HG02870 (cell line): ENCODE data around the gene IL22.

ENCODE experiments used
- ATAC-seq: cut with Tn5 transposase; IDR thresholded peaks from one replicate; pipeline ENCODE4 v1.9.1; 2021; ENCODE audit warnings: mild to moderate bottlenecking, moderate library complexity; ENCODE audit not compliant: unreplicated experiment

The IL22 gene

DNA sequence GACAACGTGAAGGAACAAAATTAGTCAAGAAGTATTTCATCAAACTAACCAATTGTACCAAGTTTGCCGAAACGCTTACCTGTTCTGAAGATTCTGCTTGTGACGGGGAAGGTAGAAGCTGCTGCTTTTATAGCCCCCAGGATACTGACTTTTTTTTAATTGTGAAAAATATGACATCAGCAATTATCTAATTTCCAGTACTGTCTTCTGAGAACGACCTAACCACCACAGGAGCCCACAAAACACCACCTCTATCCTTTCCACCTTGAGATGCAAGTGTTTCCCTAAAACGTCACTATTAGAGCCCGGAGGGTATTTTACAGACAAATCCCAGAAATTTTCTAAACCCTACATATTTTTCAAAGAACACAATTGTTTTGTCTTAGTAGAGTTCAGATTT lies at the start of gene IL22:
IL22 (minus strand) TSS at position 101 of the 400 bp plus-strand sequence. CDS start 156 bp downstream, outside the sequence.
- no peak for ATAC-seq

DNA sequence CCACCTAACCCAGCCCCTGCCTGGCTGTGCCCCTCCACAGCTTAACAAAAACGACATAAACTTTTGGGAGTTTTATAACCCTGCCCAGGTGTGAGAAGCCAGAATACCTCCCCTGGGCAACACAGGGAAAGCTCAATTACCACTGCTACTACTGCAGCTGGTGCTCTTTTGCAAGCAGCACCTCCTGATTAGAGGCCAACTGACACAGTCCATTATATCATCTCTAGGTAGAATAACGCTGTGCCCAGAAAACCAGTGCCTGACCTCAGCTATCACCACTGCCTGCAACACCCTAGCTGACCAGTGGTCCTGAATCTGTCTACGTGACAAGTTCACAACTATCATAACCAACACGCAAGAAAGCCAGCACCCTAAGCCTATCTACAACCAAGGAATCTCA lies 44.5 kb upstream of the IL22 start:
- ATAC-seq = no peak

- ATAC-seq = no peak
Measured at GRCh38 chr12:68294251-68294650, 40.8 kb upstream of the IL22 start.

- ATAC-seq = no peak
Measured at GRCh38 chr12:68293347-68293746, 39.9 kb upstream of the IL22 start.

DNA sequence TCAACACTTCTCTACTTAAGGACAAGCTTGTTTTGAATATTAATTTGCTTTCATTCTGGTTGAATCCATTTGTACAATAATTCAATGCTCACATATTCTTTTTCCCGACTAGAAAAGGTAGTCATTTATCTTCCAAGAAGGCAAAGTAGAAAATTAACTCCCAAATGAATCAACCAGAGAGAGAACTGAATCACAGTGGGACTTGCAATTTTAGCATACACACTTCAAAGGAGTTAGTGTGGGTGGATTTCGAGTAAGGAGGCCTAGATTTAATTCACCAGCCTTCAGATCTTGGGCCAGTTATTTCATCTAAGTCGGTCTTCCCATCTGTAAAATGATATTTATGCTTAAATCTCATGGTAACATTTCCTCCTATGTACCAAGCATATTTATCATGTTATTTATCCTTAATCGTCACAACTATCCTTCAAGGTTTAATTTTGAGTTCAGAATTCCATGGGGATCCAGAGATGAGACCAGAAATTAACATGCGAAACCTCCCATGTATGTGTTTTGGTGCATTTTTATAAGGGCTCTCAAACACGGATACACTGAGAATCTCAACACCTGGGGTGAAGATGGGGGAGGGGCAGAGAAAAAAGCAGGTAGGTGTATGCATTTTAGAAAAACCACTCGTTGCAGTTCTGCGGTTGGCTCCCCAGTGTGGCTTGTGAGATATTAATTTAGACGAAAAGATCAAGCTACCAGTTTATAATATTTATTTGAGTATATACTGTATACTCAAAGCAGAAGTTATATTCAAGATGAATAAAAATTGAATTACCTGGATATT lies 38.9 kb upstream of the IL22 start:
- no peak for ATAC-seq

DNA sequence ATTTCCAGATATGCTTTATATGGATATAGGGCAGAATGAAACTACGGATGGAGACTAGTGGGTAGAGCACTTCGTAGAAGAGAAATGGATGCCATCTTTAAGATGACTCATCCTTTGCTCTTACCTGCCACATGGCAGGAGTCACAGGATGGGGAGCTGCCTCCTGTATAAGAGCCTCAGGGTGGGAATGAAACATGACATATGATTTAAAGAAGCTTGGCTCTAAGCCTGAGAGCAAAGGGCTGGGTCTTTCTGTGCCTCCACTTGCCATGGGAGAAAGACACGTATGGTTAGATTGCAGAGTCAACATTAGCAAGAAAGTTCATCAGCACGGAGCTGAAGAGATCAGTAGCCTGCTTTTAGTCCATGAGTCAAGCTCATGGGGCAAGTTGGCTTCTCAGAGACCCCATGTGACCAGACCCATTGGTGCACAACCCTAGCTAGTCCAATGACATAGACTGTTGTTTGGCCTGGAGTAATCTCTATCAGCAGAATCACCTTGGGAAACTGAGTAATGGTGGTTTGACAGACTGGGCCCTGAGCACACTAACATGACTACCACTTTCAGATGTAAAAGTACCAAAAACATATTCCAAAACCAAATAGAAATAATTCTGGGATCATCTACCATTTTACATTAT lies 38.1 kb upstream of the IL22 start:
- no peak for ATAC-seq

GRCh38 chr12:68290126-68290525 lies 36.7 kb upstream of the IL22 start:
- ATAC-seq = peak; percentile 100

GRCh38 chr12:68287106-68287505 lies 33.7 kb upstream of the IL22 start:
- no peak for ATAC-seq

DNA sequence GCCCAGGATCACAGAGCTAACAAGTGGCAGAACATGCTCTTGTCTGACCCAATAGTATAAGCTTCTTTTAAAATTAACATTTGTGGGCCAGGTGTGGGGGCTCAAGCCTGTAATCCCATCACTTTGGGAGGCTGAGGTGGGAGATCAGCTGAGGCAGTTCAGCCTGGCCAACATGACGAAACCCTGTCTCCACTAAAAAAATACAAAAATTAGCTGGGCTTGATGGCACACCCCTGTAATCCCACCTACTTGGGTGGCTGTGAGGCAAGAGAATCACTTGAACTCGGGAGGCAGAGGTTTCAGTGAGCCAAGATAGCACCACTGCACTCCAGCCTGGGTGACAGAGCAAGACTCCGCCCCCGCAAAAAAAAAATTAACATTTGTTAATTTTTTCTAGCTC lies 33.0 kb upstream of the IL22 start:
- ATAC-seq = no peak

DNA sequence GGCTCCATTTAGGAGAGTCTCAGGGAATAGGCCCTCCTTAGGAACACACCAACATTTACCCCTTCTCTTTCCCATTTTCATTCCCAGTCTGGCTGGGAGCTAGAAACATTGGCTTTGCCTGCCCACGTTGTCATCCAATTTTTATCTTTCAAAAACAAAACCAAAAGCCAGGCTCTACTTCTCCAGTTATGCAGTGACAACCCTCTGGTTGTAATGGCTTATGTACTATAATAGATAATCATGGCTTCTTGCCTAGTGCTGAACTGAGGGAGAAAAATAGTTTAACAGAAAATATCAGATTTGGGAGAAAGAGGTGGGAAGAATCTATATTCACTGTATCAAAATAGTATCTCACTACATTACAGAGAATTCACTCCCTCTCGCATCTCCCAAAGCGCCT lies 32.1 kb upstream of the IL22 start:
- ATAC-seq = no peak

DNA sequence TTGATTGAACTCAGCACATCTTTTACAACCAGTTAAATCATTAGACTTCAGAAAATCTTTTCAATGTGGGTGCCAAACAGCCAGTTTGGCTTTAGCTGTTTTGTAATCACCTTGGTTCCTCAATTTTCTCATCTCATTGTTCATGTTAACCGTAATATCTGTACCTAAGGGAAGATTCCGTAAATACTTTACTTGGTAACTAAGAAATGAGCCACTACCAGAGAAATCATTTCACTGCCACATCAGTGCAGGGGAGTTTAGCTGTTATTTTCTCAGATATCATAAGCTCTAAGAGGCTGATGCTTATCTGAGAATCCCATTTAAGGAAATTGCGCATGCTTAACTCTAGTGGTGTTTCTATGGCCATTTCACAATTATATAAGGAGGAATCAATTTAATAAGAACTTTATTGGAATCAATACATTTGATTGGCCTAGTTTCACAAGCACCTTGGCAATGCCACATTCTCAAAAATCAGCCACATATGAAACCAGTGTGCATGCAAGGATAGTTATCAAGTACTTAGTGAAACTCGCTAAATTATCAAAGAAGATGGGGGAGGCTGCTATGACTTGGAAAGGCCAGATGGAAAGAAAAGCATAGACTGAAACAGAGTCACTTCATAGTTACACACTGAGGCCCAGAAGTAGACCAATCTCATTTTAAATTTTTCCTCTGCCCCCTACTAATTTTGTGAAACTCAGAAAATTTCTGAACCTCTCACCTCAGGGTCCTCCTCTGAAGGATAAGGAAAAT lies 28.1 kb upstream of the IL22 start:
- no peak for ATAC-seq

DNA sequence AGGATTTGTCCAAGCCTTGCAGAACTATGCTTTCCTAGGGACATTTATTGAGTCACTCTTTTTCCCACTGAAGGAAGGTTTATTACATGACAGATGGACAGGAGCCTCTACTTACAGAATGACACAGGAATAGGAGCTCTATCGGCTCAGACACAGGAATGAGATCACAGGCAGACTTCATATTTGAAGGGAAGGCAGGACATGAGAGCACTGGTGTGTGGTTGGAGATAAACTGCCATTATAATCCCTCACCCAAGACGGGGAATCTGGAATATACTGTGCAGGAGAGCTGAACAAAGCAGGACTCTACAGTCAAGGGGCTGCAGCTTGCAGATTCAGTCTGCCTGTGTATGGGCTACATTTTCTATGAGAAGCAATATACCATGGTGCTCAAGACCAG lies 26.8 kb upstream of the IL22 start:
- ATAC-seq = no peak

GRCh38 chr12:68279227-68280054 lies 26.0 kb upstream of the IL22 start:
- ATAC-seq = no peak

- no peak for ATAC-seq
Measured at GRCh38 chr12:68276402-68276930, 23.1 kb upstream of the IL22 start.

- ATAC-seq = no peak
Measured at GRCh38 chr12:68272732-68273131, 19.3 kb upstream of the IL22 start.

DNA sequence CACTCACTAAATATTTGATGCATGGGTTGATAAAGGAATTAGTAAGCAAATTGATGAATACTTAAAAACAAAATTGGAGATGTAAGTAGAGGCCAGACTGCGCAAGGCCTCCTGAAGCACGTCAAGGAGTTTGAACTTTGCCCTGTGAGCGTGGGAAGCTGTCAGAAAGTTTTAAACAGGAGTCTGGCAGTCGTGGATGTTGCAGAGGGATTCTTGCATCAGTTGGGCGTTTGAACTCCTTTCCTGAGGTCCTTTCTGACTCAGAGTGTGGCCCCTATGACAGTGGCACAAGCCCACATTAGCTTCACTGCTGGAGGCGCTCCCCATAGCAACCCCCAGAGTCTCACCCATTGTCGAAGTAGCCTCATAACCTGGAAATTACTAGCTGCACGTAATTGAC lies 17.9 kb upstream of the IL22 start:
- ATAC-seq = no peak

GRCh38 chr12:68270358-68270757 lies 17.0 kb upstream of the IL22 start:
- ATAC-seq = no peak

- ATAC-seq = no peak
Measured at GRCh38 chr12:68269779-68270178, 16.4 kb upstream of the IL22 start.

DNA sequence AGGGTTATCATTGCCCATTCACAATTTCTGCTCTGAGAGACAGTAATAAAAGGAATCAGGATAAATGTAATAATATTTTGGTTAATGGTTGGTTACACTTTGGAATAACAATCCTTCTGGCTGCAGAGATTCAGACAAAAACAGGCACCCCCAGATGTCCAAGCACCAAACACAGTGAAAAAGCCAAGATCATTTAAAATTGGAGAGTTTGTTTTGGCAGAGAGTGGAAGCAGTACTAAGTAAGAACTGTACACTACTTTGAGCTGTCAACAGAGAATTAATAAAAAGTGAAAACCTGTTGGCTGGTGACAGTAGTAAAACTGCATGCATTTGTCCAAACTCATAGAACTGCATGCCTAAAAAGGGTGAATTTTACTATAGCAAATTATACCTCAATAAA lies 15.6 kb upstream of the IL22 start:
- no peak for ATAC-seq

DNA sequence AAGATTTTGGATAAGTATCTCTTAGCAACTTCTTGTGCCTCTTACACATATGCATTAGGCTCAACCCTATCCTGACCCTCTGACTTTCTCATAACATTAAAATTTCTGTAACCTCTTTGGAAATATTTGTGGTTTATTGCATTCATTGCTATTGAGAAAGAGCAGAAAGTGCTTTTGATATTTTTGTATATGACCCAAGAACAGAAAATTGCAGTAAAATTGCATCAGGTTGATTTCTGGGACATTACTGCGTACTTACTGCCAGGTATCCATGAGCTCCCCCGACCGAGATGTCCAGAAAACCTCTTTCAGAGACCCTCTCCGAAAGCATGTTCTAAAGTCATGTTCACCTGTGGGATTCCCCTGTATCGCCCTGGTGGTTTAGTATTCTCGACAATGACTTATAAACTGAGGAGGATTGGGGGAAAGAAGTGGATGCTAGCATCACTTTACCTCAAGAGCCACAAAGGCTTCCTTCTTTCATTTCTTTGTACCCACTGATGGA lies 14.5 kb upstream of the IL22 start:
- no peak for ATAC-seq

DNA sequence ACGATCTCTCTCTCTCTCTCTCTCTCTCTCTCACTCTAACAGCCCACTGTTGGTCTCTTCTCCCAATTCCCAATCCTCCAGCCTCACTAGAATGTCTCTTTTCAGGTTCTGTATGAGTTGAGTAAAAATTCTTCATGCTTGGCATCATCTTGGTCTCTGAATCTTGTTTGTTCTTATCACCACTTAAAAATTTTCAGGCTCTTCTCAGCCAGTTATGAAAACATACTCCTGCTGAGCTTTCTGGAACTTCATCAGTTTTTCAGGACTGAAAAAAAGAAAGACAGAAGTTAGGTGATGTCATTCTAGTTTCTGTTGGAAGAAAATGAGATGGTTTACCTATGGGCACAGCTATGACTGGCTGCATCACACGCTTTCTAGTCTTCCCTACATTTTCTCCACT lies 11.5 kb upstream of the IL22 start:
- no peak for ATAC-seq
